ENCODE data around the gene CNTN4.

- TF ChIP-seq, protein P1, sequence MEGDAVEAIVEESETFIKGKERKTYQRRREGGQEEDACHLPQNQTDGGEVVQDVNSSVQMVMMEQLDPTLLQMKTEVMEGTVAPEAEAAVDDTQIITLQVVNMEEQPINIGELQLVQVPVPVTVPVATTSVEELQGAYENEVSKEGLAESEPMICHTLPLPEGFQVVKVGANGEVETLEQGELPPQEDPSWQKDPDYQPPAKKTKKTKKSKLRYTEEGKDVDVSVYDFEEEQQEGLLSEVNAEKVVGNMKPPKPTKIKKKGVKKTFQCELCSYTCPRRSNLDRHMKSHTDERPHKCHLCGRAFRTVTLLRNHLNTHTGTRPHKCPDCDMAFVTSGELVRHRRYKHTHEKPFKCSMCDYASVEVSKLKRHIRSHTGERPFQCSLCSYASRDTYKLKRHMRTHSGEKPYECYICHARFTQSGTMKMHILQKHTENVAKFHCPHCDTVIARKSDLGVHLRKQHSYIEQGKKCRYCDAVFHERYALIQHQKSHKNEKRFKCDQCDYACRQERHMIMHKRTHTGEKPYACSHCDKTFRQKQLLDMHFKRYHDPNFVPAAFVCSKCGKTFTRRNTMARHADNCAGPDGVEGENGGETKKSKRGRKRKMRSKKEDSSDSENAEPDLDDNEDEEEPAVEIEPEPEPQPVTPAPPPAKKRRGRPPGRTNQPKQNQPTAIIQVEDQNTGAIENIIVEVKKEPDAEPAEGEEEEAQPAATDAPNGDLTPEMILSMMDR (IDR thresholded peaks at IDR 0.05; ENCODE audit: low read length), result no peak
- TF ChIP-seq EZH2phosphoT487 (IDR thresholded peaks at IDR 0.05; ENCODE audit: low read length), result no peak
Observed at GRCh38 chr3:2937055-2937454, 838.4 kb downstream of the CNTN4 start.
